ENCODE measurements around the gene DPH1. TPM values are rescaled to one million over a fixed set of nuclear protein-coding genes. Genes with fewer than 3 reads are reported as not detected.

Gene DPH1
- total and polyA plus RNA-seq, 2 of the 4 experiments (the other 2 are of a cell fraction) = 24.4 to 49.9 TPM

DNA sequence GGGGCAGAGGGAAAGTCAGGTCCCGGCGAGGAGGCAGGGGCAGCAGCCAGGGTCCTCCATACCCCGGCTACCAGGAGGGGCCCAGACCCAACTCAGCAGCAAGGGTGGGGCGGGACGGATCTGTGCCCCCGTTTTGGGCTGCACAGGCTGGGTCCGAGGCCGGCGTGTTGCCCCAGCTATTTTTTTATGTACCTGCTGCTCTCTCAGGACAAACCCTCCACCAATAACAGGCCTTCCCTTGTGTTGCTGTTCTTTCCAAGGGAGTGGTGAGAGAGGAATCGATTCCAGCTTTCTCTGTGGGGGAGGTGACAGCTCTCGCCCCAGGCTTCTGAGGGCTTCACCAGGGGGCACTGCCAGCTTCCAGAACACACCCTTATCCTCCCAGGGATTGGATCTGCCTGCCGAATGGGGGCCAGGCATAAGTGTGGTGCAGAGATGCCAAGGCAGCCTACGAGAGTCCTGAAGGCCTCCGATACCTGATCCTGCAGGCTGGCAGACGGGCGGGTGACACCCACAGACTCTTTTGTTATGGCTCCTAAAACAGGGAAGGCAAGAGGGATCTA is 27.1 kb upstream of the DPH1 start:
- ATAC-seq (ENCODE audit: low read depth) (no peak), DNase-seq (no peak)
- no peak overlapping the region for H2AK5ac ChIP-seq (ENCODE audit: low read depth, low read length)
- ChIA-PET POLR2A (ENCODE audit: unreplicated experiment) (no interaction called here), CTCF (no interaction called here)
- no peak overlapping the region for H3K4me3 ChIP-seq (ENCODE audit: insufficient read depth, low read depth, low read length)
- H3K9me1 ChIP-seq (ENCODE audit: insufficient read depth, low read length) = no peaks in the 10 kb centered on the region
- no TSS peak for BruUV-seq (replicated peaks)
- in situ Hi-C loops (cut with MboI; ENCODE audit: low sequenced_read_pairs) = no loop called here
- no peaks in the 10 kb centered on the region for H3K9me3 ChIP-seq (ENCODE audit: control insufficient read depth, insufficient read depth, low read length)
- peaks cover 4% of the 10 kb centered on the region; the same call in 1 of the 2 replicates for H3K27me3 ChIP-seq (ENCODE audit: control insufficient read depth, insufficient read depth, low read length)
- dilution Hi-C loops (cut with HindIII; ENCODE audit: low sequenced_read_pairs, unreplicated experiment) = no loop called here
- H3K23ac ChIP-seq (ENCODE audit: low read depth, low read length) = no peak overlapping the region
- H2BK120ac ChIP-seq (ENCODE audit: low read depth, low read length) = no peak overlapping the region
- H3K56ac ChIP-seq (ENCODE audit: extremely low read depth, insufficient read depth, low read length) = no peak overlapping the region
- TF ChIP-seq RCOR1 (IDR thresholded peaks at IDR 0.05; ENCODE audit: insufficient replicate concordance, low read length) (no peak), CEBPB (IDR thresholded peaks at IDR 0.05; ENCODE audit: low read depth, low read length) (no peak)
- H3K4ac ChIP-seq (ENCODE audit: low read depth, low read length) = no peak overlapping the region
- no peak overlapping the region for H3K14ac ChIP-seq (replicated peaks; ENCODE audit: low read depth, low read length)
- H3K27ac ChIP-seq (ENCODE audit: insufficient read depth, low read length) = no peak overlapping the region
- no peak overlapping the region for H2BK5ac ChIP-seq (ENCODE audit: low read depth, low read length, poor library complexity, severe bottlenecking)
- H4K8ac ChIP-seq (ENCODE audit: low read depth in 2 of 2, low read length in 2 of 2) = no peak overlapping the region
- peaks cover 8% of the 10 kb centered on the region for H3K4me1 ChIP-seq (ENCODE audit: control insufficient read depth, insufficient read depth, low read length)
- H4K5ac ChIP-seq (ENCODE audit: low read depth, low read length) = no peak overlapping the region
- no peak overlapping the region for H3K9ac ChIP-seq (ENCODE audit: low read depth, low read length)
- H2AFZ ChIP-seq (replicated peaks; ENCODE audit: low read length, poor library complexity) = peak overlapping the region; percentile 23
- 85% methylated on average over 3 of the region's 16 CpGs; no CpG with 5 or more reads in 1 of the 2 experiments for WGBS, 2 experiments (ENCODE audit: extremely low coverage in 2 of 2, insufficient read length in 1 of 2)
- no peak overlapping the region for H3K18ac ChIP-seq (ENCODE audit: low read depth, low read length)
- H2BK15ac ChIP-seq (ENCODE audit: low read depth, low read length) = no peak overlapping the region
- H3K36me3 ChIP-seq (ENCODE audit: control insufficient read depth, insufficient read depth, low read length) = no peaks in the 10 kb centered on the region
- H3K4me2 ChIP-seq (ENCODE audit: low read depth, low read length) = no peak overlapping the region
- no peaks in the 10 kb centered on the region for H3K79me1 ChIP-seq (ENCODE audit: low read depth in 1 of 2, low read length in 2 of 2)
- H2BK20ac ChIP-seq (ENCODE audit: low read depth, low read length) = no peak overlapping the region
- intact Hi-C loops (cut with micrococcal nuclease) = no loop called here
- H2AK9ac ChIP-seq (replicated peaks; ENCODE audit: low read depth, low read length, poor library complexity) = no peak overlapping the region
- no peak overlapping the region for H4K91ac ChIP-seq (ENCODE audit: insufficient read depth, low read depth, low read length)
- H4K20me1 ChIP-seq (ENCODE audit: insufficient read depth, low read length) = no peaks in the 10 kb centered on the region
